ENCODE data around the gene GBA3.

The GBA3 gene

GRCh38 chr4:22676063-22676462 is 16.7 kb upstream of the GBA3 start:
- no peak for TF ChIP-seq CTCF (IDR thresholded peaks at IDR 0.05; ENCODE audit: extremely low read depth, missing control alignments)
- DNase-seq (ENCODE audit: low spot score): no peak

GRCh38 chr4:22677780-22678179 is 15.0 kb upstream of the GBA3 start:
- DNase-seq (ENCODE audit: low spot score): no peak
- no peak for TF ChIP-seq CTCF (IDR thresholded peaks at IDR 0.05; ENCODE audit: extremely low read depth, missing control alignments)

- no peak for DNase-seq (ENCODE audit: low spot score)
- no peak for TF ChIP-seq CTCF (IDR thresholded peaks at IDR 0.05; ENCODE audit: extremely low read depth, missing control alignments)
Measured at GRCh38 chr4:22678940-22679854, 13.5 kb upstream of the GBA3 start.

- DNase-seq (ENCODE audit: low spot score): no peak
- TF ChIP-seq CTCF (IDR thresholded peaks at IDR 0.05; ENCODE audit: extremely low read depth, missing control alignments): no peak
Measured at GRCh38 chr4:22680065-22680642, 12.6 kb upstream of the GBA3 start.

- no peak for TF ChIP-seq CTCF (IDR thresholded peaks at IDR 0.05; ENCODE audit: extremely low read depth, missing control alignments)
- no peak for DNase-seq (ENCODE audit: low spot score)
Measured at GRCh38 chr4:22683726-22684125, 9.0 kb upstream of the GBA3 start.

GRCh38 chr4:22686141-22686540 is 6.6 kb upstream of the GBA3 start:
- no peak for DNase-seq (ENCODE audit: low spot score)
- no peak for TF ChIP-seq CTCF (IDR thresholded peaks at IDR 0.05; ENCODE audit: extremely low read depth, missing control alignments)

- no peak for DNase-seq (ENCODE audit: low spot score)
- TF ChIP-seq CTCF (IDR thresholded peaks at IDR 0.05; ENCODE audit: extremely low read depth, missing control alignments): no peak
Measured at GRCh38 chr4:22688236-22688635, 4.5 kb upstream of the GBA3 start.

All from GM20000 (cell line).